ENCODE data around the gene ZNF785. TPM values are rescaled to one million over a fixed set of nuclear protein-coding genes. Genes with fewer than 3 reads are reported as not detected.

The ZNF785 gene
- total and polyA plus RNA-seq, 2 experiments from 2014 or later, result 4.9 to 7.1 TPM

- H3K79me2 ChIP-seq (replicated peaks; ENCODE audit: insufficient read depth), result no peaks in the 10 kb centered on the region
- H3K36me3 Mint-ChIP-seq (ENCODE audit: low read depth), result no peaks in the 10 kb centered on the region
- ATAC-seq (no peak), DNase-seq (ENCODE audit: low spot score) (no peak)
- no peak overlapping the region for H3K4me2 ChIP-seq
- H4K20me1 ChIP-seq (replicated peaks; ENCODE audit: insufficient read depth), result no peaks in the 10 kb centered on the region
- H3K9me3 Mint-ChIP-seq, result no peaks in the 10 kb centered on the region; the same call in 2 of the 3 replicates
- no peaks in the 10 kb centered on the region for H3F3A ChIP-seq (replicated peaks; ENCODE audit: low read depth)
- H3K4me1 ChIP-seq (ENCODE audit: insufficient read depth), result no peaks in the 10 kb centered on the region
- no peak overlapping the region for H3K27ac Mint-ChIP-seq
- H3K36me3 ChIP-seq (ENCODE audit: insufficient read depth), result no peaks in the 10 kb centered on the region
- H3K4me3 ChIP-seq, result no peak overlapping the region
- H3K9me2 ChIP-seq (ENCODE audit: insufficient read depth), result no peaks in the 10 kb centered on the region
- H3K27me3 ChIP-seq (ENCODE audit: insufficient read depth), result no peaks in the 10 kb centered on the region
- peaks cover 14% of the 10 kb centered on the region for H3K27me3 Mint-ChIP-seq (ENCODE audit: insufficient read depth, low read depth, poor library complexity)
- H3K27ac ChIP-seq (ENCODE audit: low read depth), result no peak overlapping the region
- no peak overlapping the region for H3K4me3 Mint-ChIP-seq
- H3K4me1 Mint-ChIP-seq, result peaks cover 12% of the 10 kb centered on the region; the same call in 2 of the 3 replicates
- no peak overlapping the region for H2AFZ ChIP-seq
- TF ChIP-seq ZNF331 (CRISPR knock-in tag; IDR thresholded peaks at IDR 0.05; ENCODE audit: low read depth) (no peak), CTCF (conservative IDR thresholded peaks at IDR 0.05; ENCODE audit: low read depth in 2 of 2) (no peak), NANOG (IDR thresholded peaks at IDR 0.05; ENCODE audit: borderline replicate concordance) (no peak), EZH2 (IDR thresholded peaks at IDR 0.05; ENCODE audit: low read depth, unreplicated experiment) (no peak), REST (IDR thresholded peaks at IDR 0.05; ENCODE audit: unreplicated experiment) (no peak), JUNB (IDR thresholded peaks at IDR 0.05; ENCODE audit: unreplicated experiment) (no peak), EZH2phosphoT487 (IDR thresholded peaks at IDR 0.05; ENCODE audit: unreplicated experiment) (no peak), CREB1 (CRISPR knock-in tag; IDR thresholded peaks at IDR 0.05; ENCODE audit: low read depth) (no peak), POLR2AphosphoS5 (IDR thresholded peaks at IDR 0.05; ENCODE audit: low read depth) (no peak), STAT1 (IDR thresholded peaks at IDR 0.05; ENCODE audit: unreplicated experiment) (no peak), ZNF114 (CRISPR knock-in tag; IDR thresholded peaks at IDR 0.05) (no peak)
- TF ChIP-seq, protein P1, sequence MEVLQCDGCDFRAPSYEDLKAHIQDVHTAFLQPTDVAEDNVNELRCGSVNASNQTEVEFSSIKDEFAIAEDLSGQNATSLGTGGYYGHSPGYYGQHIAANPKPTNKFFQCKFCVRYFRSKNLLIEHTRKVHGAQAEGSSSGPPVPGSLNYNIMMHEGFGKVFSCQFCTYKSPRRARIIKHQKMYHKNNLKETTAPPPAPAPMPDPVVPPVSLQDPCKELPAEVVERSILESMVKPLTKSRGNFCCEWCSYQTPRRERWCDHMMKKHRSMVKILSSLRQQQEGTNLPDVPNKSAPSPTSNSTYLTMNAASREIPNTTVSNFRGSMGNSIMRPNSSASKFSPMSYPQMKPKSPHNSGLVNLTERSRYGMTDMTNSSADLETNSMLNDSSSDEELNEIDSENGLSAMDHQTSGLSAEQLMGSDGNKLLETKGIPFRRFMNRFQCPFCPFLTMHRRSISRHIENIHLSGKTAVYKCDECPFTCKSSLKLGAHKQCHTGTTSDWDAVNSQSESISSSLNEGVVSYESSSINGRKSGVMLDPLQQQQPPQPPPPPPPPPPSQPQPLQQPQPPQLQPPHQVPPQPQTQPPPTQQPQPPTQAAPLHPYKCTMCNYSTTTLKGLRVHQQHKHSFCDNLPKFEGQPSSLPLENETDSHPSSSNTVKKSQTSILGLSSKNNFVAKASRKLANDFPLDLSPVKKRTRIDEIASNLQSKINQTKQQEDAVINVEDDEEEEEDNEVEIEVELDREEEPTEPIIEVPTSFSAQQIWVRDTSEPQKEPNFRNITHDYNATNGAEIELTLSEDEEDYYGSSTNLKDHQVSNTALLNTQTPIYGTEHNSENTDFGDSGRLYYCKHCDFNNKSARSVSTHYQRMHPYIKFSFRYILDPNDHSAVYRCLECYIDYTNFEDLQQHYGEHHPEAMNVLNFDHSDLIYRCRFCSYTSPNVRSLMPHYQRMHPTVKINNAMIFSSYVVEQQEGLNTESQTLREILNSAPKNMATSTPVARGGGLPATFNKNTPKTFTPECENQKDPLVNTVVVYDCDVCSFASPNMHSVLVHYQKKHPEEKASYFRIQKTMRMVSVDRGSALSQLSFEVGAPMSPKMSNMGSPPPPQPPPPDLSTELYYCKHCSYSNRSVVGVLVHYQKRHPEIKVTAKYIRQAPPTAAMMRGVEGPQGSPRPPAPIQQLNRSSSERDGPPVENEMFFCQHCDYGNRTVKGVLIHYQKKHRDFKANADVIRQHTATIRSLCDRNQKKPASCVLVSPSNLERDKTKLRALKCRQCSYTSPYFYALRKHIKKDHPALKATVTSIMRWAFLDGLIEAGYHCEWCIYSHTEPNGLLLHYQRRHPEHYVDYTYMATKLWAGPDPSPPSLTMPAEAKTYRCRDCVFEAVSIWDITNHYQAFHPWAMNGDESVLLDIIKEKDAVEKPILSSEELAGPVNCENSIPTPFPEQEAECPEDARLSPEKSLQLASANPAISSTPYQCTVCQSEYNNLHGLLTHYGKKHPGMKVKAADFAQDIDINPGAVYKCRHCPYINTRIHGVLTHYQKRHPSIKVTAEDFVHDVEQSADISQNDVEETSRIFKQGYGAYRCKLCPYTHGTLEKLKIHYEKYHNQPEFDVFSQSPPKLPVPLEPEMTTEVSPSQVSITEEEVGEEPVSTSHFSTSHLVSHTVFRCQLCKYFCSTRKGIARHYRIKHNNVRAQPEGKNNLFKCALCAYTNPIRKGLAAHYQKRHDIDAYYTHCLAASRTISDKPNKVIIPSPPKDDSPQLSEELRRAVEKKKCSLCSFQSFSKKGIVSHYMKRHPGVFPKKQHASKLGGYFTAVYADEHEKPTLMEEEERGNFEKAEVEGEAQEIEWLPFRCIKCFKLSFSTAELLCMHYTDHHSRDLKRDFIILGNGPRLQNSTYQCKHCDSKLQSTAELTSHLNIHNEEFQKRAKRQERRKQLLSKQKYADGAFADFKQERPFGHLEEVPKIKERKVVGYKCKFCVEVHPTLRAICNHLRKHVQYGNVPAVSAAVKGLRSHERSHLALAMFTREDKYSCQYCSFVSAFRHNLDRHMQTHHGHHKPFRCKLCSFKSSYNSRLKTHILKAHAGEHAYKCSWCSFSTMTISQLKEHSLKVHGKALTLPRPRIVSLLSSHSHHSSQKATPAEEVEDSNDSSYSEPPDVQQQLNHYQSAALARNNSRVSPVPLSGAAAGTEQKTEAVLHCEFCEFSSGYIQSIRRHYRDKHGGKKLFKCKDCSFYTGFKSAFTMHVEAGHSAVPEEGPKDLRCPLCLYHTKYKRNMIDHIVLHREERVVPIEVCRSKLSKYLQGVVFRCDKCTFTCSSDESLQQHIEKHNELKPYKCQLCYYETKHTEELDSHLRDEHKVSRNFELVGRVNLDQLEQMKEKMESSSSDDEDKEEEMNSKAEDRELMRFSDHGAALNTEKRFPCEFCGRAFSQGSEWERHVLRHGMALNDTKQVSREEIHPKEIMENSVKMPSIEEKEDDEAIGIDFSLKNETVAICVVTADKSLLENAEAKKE (CRISPR knock-in tag; IDR thresholded peaks at IDR 0.05), result no peak
- TF ChIP-seq, protein P2, sequence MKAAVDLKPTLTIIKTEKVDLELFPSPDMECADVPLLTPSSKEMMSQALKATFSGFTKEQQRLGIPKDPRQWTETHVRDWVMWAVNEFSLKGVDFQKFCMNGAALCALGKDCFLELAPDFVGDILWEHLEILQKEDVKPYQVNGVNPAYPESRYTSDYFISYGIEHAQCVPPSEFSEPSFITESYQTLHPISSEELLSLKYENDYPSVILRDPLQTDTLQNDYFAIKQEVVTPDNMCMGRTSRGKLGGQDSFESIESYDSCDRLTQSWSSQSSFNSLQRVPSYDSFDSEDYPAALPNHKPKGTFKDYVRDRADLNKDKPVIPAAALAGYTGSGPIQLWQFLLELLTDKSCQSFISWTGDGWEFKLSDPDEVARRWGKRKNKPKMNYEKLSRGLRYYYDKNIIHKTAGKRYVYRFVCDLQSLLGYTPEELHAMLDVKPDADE (IDR thresholded peaks at IDR 0.05), result no peak
Observed at GRCh38 chr16:30626236-30626635, 40.7 kb upstream of the ZNF785 start.
